Body of pancreas (tissue), 4 donors: ENCODE measurements around the gene FGF12.

Source experiments
- POLR2A ChIP-seq, 3 donors: fragments of 450-650 bp; IDR thresholded peaks; one replicate each; pipeline ENCODE4 v1.6.1; 2016; ENCODE audit warnings: antibody characterized with exemption in 3 of 3, mild to moderate bottlenecking in 2 of 3
- TF ChIP-seq, protein P1 (sequence below), 7 experiments: fragments of 450-650 bp in 4 of 7; fragments of 200-600 bp in 3 of 7; sonication (generic) in 3 of 7; IDR thresholded peaks; one replicate each; pipeline ENCODE4 v1.5.1; 2016 to 2019; ENCODE audit warnings: antibody characterized with exemption in 7 of 7

GRCh38 chr3:192121923-192122322, 605.4 kb downstream of the FGF12 start:
- TF ChIP-seq, protein P1, sequence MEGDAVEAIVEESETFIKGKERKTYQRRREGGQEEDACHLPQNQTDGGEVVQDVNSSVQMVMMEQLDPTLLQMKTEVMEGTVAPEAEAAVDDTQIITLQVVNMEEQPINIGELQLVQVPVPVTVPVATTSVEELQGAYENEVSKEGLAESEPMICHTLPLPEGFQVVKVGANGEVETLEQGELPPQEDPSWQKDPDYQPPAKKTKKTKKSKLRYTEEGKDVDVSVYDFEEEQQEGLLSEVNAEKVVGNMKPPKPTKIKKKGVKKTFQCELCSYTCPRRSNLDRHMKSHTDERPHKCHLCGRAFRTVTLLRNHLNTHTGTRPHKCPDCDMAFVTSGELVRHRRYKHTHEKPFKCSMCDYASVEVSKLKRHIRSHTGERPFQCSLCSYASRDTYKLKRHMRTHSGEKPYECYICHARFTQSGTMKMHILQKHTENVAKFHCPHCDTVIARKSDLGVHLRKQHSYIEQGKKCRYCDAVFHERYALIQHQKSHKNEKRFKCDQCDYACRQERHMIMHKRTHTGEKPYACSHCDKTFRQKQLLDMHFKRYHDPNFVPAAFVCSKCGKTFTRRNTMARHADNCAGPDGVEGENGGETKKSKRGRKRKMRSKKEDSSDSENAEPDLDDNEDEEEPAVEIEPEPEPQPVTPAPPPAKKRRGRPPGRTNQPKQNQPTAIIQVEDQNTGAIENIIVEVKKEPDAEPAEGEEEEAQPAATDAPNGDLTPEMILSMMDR (IDR thresholded peaks at IDR 0.05) = no peak
- no peak for TF ChIP-seq POLR2A (IDR thresholded peaks at IDR 0.05)
